ENCODE results near the gene SEPTIN8. TPM values are rescaled to one million over a fixed set of nuclear protein-coding genes. Genes with fewer than 3 reads are reported as not detected.

The SEPTIN8 gene
- total and polyA plus RNA-seq, 10 of the 15 experiments (the other 5 are each of a cell fraction or from before 2014, with no cell fraction given): 6.1 to 96.1 (median 29.4) TPM

- in situ Hi-C loops (cut with MboI): no loop called here
Measured at GRCh38 chr5:132761321-132762240, 15.5 kb downstream of the SEPTIN8 start.

More at GRCh38 chr5:132761321-132762240, 15.5 kb downstream of the SEPTIN8 start:
- H3K4me1 ChIP-seq (ENCODE audit: control insufficient read depth, insufficient read depth, low read length): no peaks in the 10 kb centered on the region
- FAIRE-seq (no peak), DNase-seq (ENCODE audit: low read depth, low spot score) (no peak), ATAC-seq (no peak)
- H3K9ac ChIP-seq (ENCODE audit: control insufficient read depth, insufficient read depth, low read length): no peak overlapping the region
- peaks cover 6 to 25% of the 10 kb centered on the region in 2 experiments for H3K36me3 ChIP-seq (ENCODE audit: control insufficient read depth in 2 of 2, insufficient read depth in 2 of 2, low read length in 1 of 2)
- BruUV-seq (replicated peaks): no TSS peak
- SMC1A ChIA-PET (ENCODE audit: uncharacterized antibody, unreplicated experiment): interaction anchor here (0.6 to 0.8 kb wide), 2 partner anchors 10 to 58 kb away, joined by 3 read pairs; no protein-coding TSS in a partner anchor
- H3K27ac ChIP-seq (ENCODE audit: control insufficient read depth, insufficient read depth): no peak overlapping the region
- TF ChIP-seq NR2C1 (IDR thresholded peaks at IDR 0.05) (no peak), KLF5 (IDR thresholded peaks at IDR 0.05; ENCODE audit: partially characterized antibody) (no peak), MYC (IDR thresholded peaks at IDR 0.05; ENCODE audit: insufficient read depth, insufficient read length, insufficient replicate concordance, low read length, severe bottlenecking) (no peak), HDAC6 (IDR thresholded peaks at IDR 0.05; ENCODE audit: unreplicated experiment) (no peak), SREBF1 (IDR thresholded peaks at IDR 0.05; ENCODE audit: low read length) (no peak), MXI1 (IDR thresholded peaks at IDR 0.05; ENCODE audit: low read depth, low read length) (no peak), USF2 (IDR thresholded peaks at IDR 0.05; ENCODE audit: borderline replicate concordance, low read depth, low read length) (no peak)
- TF ChIP-seq, protein P1, sequence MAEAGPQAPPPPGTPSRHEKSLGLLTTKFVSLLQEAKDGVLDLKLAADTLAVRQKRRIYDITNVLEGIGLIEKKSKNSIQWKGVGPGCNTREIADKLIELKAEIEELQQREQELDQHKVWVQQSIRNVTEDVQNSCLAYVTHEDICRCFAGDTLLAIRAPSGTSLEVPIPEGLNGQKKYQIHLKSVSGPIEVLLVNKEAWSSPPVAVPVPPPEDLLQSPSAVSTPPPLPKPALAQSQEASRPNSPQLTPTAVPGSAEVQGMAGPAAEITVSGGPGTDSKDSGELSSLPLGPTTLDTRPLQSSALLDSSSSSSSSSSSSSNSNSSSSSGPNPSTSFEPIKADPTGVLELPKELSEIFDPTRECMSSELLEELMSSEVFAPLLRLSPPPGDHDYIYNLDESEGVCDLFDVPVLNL (IDR thresholded peaks at IDR 0.05; ENCODE audit: low read depth, low read length): no peak
- H2AFZ ChIP-seq (ENCODE audit: control insufficient read depth, low read depth, low read length): no peak overlapping the region
- H3K4me3 ChIP-seq: no peak overlapping the region
- RAD21 ChIA-PET (ENCODE audit: unreplicated experiment): interaction anchor here (0.8 to 0.9 kb wide), 2 partner anchors 45 to 59 kb away, joined by 3 read pairs; no protein-coding TSS in a partner anchor
- intact Hi-C loops (cut with micrococcal nuclease; ENCODE audit: unreplicated experiment): no loop called here
- no peaks in the 10 kb centered on the region for H3K79me2 ChIP-seq (ENCODE audit: control insufficient read depth, insufficient read depth, low read length)
- H3K27me3 ChIP-seq (replicated peaks in 1 of 2; ENCODE audit: control insufficient read depth in 2 of 2, insufficient read depth in 2 of 2, low read length in 1 of 2): no peaks in the 10 kb centered on the region
- CTCF ChIA-PET: interaction anchor here (1.1 kb wide), 1 partner anchor 58 kb away, joined by 4 read pairs; no protein-coding TSS in a partner anchor
- POLR2A ChIA-PET: no interaction called here
- H3K9me3 ChIP-seq (replicated peaks; ENCODE audit: control insufficient read depth, insufficient read depth, low read length): no peaks in the 10 kb centered on the region
- 86% methylated on average over 22 of the region's 22 CpGs for WGBS (ENCODE audit: insufficient coverage, insufficient replicate concordance, low lambda C conversion rate, missing lambda C conversion rate)
- H3K4me2 ChIP-seq (ENCODE audit: control insufficient read depth, insufficient read depth): no peak overlapping the region
- H4K20me1 ChIP-seq (ENCODE audit: control insufficient read depth, insufficient read depth): no peaks in the 10 kb centered on the region

Measured in GM12878 (cell line).